AG04450 (cell line): Measurements from ENCODE around the gene STEAP3. TPM values are rescaled to one million over a fixed set of nuclear protein-coding genes. Genes with fewer than 3 reads are reported as not detected.

Source experiments
- CTCF ChIA-PET: fragments of 300-600, 350-600 bp; formaldehyde crosslinking; extraction: SDS; loops from one replicate; lab custom pipeline; 2022; ENCODE audit warnings: antibody characterized with exemption, inconsistent platforms; lab: Charles Lee
- POLR2A ChIA-PET: fragments of 350-600 bp; formaldehyde crosslinking; extraction: SDS; loops from one replicate; lab custom pipeline; 2021; ENCODE audit warnings: antibody characterized with exemption, inconsistent platforms; lab: Yijun Ruan, JAX
- DNase-seq: peaks from one replicate; pipeline ENCODE4 v3.0.0-alpha.2; 2011; ENCODE audit warnings: low read depth, low spot score
- H3K27ac ChIP-seq: one replicate; pipeline ENCODE4 v1.5.1; 2012; ENCODE audit warnings: low read depth, low read length, control low read depth
- H3K27me3 ChIP-seq: one replicate; pipeline ENCODE4 v1.6.0; 2012; ENCODE audit warnings: low read length; ENCODE audit not compliant: control insufficient read depth, insufficient read depth
- H3K4me3 ChIP-seq: 2 replicates; pipeline ENCODE4 v1.5.1; 2011; ENCODE audit warnings: mild to moderate bottlenecking, low read depth, low read length, control low read depth
- H3K9me3 ChIP-seq: 2 replicates; pipeline ENCODE4 v1.5.1; 2012; ENCODE audit warnings: low read length; ENCODE audit not compliant: control insufficient read depth, insufficient read depth
- CTCF ChIP-seq: IDR thresholded peaks from 2 replicates; pipeline ENCODE4 v1.5.1; 2011; ENCODE audit warnings: low read depth, low read length, control low read depth, inconsistent platforms
- polyA plus RNA-seq: library from polyadenylated mRNA; depleted of rRNA; stranded (reverse); fragments of >200 nt; gene quantifications from 2 replicates; pipeline ENCODE4 v1.2.3, GENCODE V29; 2011

Gene STEAP3
- polyA plus RNA-seq, 1 experiment, result 34.3 TPM

DNA sequence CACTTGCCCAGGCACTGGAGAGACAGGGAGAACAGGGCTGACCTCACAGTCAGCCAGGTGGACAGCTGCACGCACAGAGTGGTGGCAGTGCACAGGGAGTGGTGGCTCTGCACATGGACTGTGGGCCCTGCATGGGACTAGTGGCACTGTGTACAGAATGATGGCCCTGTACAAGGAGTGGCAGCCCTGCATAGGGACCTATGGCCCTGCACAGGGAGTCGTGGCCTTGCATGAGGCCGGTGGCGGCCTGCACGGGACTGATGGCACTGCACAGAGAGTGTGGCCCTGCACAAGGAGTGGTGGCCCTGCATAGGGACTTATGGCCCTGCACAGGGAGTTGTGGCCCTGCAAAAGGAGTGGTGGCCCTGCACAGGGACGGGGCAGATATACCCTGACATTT, 19.1 kb upstream of the STEAP3 start:
- ChIA-PET POLR2A (no interaction called here), CTCF (interaction anchor here (0.7 kb wide), 1 partner anchor 60 kb away, joined by 3 read pairs; no protein-coding TSS in a partner anchor)
- no peak for TF ChIP-seq CTCF
- Histone ChIP-seq H3K4me3 (no peak overlapping the region), H3K27me3 (peaks cover 7% of the 10 kb centered on the region), H3K9me3 (no peaks in the 10 kb centered on the region), H3K27ac (no peak overlapping the region)
- no peak for DNase-seq

- no peak overlapping the region for H3K4me3 ChIP-seq
- no peak overlapping the region for H3K27ac ChIP-seq
- H3K9me3 ChIP-seq, result no peaks in the 10 kb centered on the region
- no peak for DNase-seq
- POLR2A ChIA-PET, result no interaction called here
- CTCF ChIA-PET, result interaction anchor here (0.7 kb wide), 1 partner anchor 59 kb away, joined by 3 read pairs; no protein-coding TSS in a partner anchor
- peaks cover 12% of the 10 kb centered on the region for H3K27me3 ChIP-seq
- no peak for TF ChIP-seq CTCF
Observed at GRCh38 chr2:119205001-119205706, 18.5 kb upstream of the STEAP3 start.

DNA sequence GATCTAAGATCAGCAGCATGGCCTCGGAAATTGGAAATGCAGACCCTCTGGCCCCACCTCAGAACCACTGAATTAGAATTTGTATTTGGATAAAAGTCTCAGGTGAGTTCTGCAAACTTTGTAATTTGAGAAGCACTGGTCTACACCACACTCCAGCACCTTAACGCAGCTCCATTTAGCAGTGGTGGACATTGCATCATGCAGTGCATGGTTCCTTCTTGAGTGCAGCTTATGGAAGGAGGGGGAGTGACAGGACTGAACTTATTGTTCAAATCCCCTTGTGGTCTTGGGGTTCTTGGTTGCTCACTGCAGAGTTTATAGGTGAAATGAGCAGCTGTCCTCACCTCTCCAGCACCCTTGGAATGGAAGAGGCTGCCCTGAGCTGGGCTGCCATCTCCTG, 17.4 kb upstream of the STEAP3 start:
- ChIA-PET POLR2A (no interaction called here), CTCF (interaction anchor here (1.7 kb wide), 1 partner anchor 13 kb away, joined by 6 read pairs; no protein-coding TSS in a partner anchor)
- Histone ChIP-seq H3K4me3 (no peak overlapping the region), H3K27me3 (peaks cover 15% of the 10 kb centered on the region), H3K9me3 (no peaks in the 10 kb centered on the region), H3K27ac (no peak overlapping the region)
- DNase-seq, result no peak
- no peak for TF ChIP-seq CTCF

GRCh38 chr2:119207447-119207846, 16.2 kb upstream of the STEAP3 start:
- no peak for DNase-seq
- no peak overlapping the region for H3K27ac ChIP-seq
- CTCF ChIA-PET, result interaction anchor here (1.7 kb wide), 1 partner anchor 12 kb away, joined by 6 read pairs; no protein-coding TSS in a partner anchor
- H3K27me3 ChIP-seq, result peaks cover 19% of the 10 kb centered on the region
- POLR2A ChIA-PET, result no interaction called here
- no peak overlapping the region for H3K4me3 ChIP-seq
- no peaks in the 10 kb centered on the region for H3K9me3 ChIP-seq
- no peak for TF ChIP-seq CTCF

GRCh38 chr2:119208791-119209203, 14.8 kb upstream of the STEAP3 start:
- Histone ChIP-seq H3K4me3 (no peak overlapping the region), H3K27ac (no peak overlapping the region), H3K27me3 (peaks cover 19% of the 10 kb centered on the region), H3K9me3 (no peaks in the 10 kb centered on the region)
- 0 out of 2 replicates have a peak, but pooled peaks have one; percentile 6 for TF ChIP-seq CTCF
- CTCF ChIA-PET, result no interaction called here
- POLR2A ChIA-PET, result no interaction called here
- DNase-seq, result no peak
